GM19455 (cell line): ENCODE data around the gene MEIS2.

Source experiments
- ATAC-seq: cut with Tn5 transposase; IDR thresholded peaks from one replicate; pipeline ENCODE4 v1.9.1; 2021; ENCODE audit not compliant: unreplicated experiment

Gene MEIS2

GRCh38 chr15:37098468-37099318, 1.7 kb downstream of the MEIS2 start:
- no peak for ATAC-seq

- no peak for ATAC-seq
Observed at GRCh38 chr15:37097144-37097919, 3.0 kb downstream of the MEIS2 start.

GRCh38 chr15:37096558-37097143, 3.7 kb downstream of the MEIS2 start:
- ATAC-seq, result no peak

GRCh38 chr15:37095770-37096557, 4.4 kb downstream of the MEIS2 start:
- no peak for ATAC-seq

GRCh38 chr15:37094915-37095711, 5.2 kb downstream of the MEIS2 start:
- no peak for ATAC-seq

GRCh38 chr15:37094333-37094914, 5.9 kb downstream of the MEIS2 start:
- no peak for ATAC-seq

GRCh38 chr15:37093480-37094332, 6.6 kb downstream of the MEIS2 start:
- no peak for ATAC-seq

- no peak for ATAC-seq
Observed at GRCh38 chr15:37090543-37091175, 9.7 kb downstream of the MEIS2 start.

- ATAC-seq, result no peak
Observed at GRCh38 chr15:37088436-37088835, 11.9 kb downstream of the MEIS2 start.

GRCh38 chr15:37087131-37087588, 13.2 kb downstream of the MEIS2 start:
- ATAC-seq, result no peak

- no peak for ATAC-seq
Observed at GRCh38 chr15:37086521-37086920, 13.8 kb downstream of the MEIS2 start.

GRCh38 chr15:37086120-37086519, 14.2 kb downstream of the MEIS2 start:
- no peak for ATAC-seq

- ATAC-seq, result no peak
Observed at GRCh38 chr15:37084602-37085001, 15.7 kb downstream of the MEIS2 start.

GRCh38 chr15:37083610-37084009, 16.7 kb downstream of the MEIS2 start:
- ATAC-seq, result no peak

- ATAC-seq, result no peak
Observed at GRCh38 chr15:37081983-37082382, 18.4 kb downstream of the MEIS2 start.

- ATAC-seq, result no peak
Observed at GRCh38 chr15:37080261-37080921, 20.0 kb downstream of the MEIS2 start.

GRCh38 chr15:37079726-37080125, 20.6 kb downstream of the MEIS2 start:
- ATAC-seq, result no peak

GRCh38 chr15:37078566-37078965, 21.8 kb downstream of the MEIS2 start:
- no peak for ATAC-seq
